ENCODE results near the gene CBLB. TPM values are rescaled to one million over a fixed set of nuclear protein-coding genes. Genes with fewer than 3 reads are reported as not detected.
A peak's percentile ranks its signal among the peaks of the same experiment; 100 is the strongest.
"Not testable (repeated sequence)": the region's sequence is repeated elsewhere in the genome, so short reads cannot be mapped to it uniquely, and the experiment has no call there.

The CBLB gene
- total and polyA plus RNA-seq, 4 experiments from 2014 or later = 17.0 to 106 (median 66.6) TPM

GRCh38 chr3:105816833-105817232 lies 52.0 kb downstream of the CBLB start:
- Mint-ChIP-seq H3K27ac (peak overlapping the region in 1 of 7 donors; percentile 33), H3K4me1 (peaks cover 37 to 65% (median 47%) of the 10 kb centered on the region in 4 donors), H3K27me3 (no peaks in the 10 kb centered on the region), H3K4me3 (no peak overlapping the region), H3K36me3 (peaks cover 40 to 46% of the 10 kb centered on the region in 2 donors), H3K9me3 (peaks cover 0 to 5% (median 1%) of the 10 kb centered on the region in 8 donors)
- no peak for DNase-seq
- H3K4me1 ChIP-seq (ENCODE audit: insufficient read depth, low read length) = no peaks in the 10 kb centered on the region
- CTCF ChIA-PET (ENCODE audit: partially characterized antibody) = no interaction called here
- H3K27ac ChIP-seq (ENCODE audit: low read depth, low read length) = no peak overlapping the region
- H3K9me3 ChIP-seq (ENCODE audit: control insufficient read depth in 1 of 2, low read length in 2 of 2) = no peaks in the 10 kb centered on the region
- POLR2A ChIA-PET (ENCODE audit: partially characterized antibody) = interaction anchor here (1.0 to 1.4 kb wide), 2 partner anchors 9 kb away, joined by 3 read pairs; no protein-coding TSS in a partner anchor
- no peaks in the 10 kb centered on the region for H3K27me3 ChIP-seq (ENCODE audit: insufficient read depth, low read length)
- intact Hi-C loops (cut with micrococcal nuclease) = no loop called here
- H3K36me3 ChIP-seq (ENCODE audit: insufficient read depth, low read length) = no peaks in the 10 kb centered on the region
- no peak overlapping the region for H3K4me3 ChIP-seq (ENCODE audit: low read length in 2 of 2)

GRCh38 chr3:105815331-105815730 lies 53.5 kb downstream of the CBLB start:
- H3K4me1 ChIP-seq (ENCODE audit: insufficient read depth, low read length) = peaks cover 10% of the 10 kb centered on the region
- CTCF ChIA-PET (ENCODE audit: partially characterized antibody); H3K27ac ChIP-seq (ENCODE audit: low read depth, low read length); H3K9me3 ChIP-seq (ENCODE audit: control insufficient read depth in 1 of 2, low read length in 2 of 2); DNase-seq; H3K27me3 Mint-ChIP-seq; H3K9me3 Mint-ChIP-seq; H3K27ac Mint-ChIP-seq; H3K27me3 ChIP-seq (ENCODE audit: insufficient read depth, low read length); POLR2A ChIA-PET (ENCODE audit: partially characterized antibody); intact Hi-C loops (cut with micrococcal nuclease); H3K36me3 ChIP-seq (ENCODE audit: insufficient read depth, low read length); H3K4me3 ChIP-seq (ENCODE audit: low read length in 2 of 2): not testable (repeated sequence)
- Mint-ChIP-seq H3K4me1 (peaks cover 32 to 64% (median 47%) of the 10 kb centered on the region in 4 donors), H3K36me3 (peaks cover 35 to 38% of the 10 kb centered on the region in 2 donors), H3K4me3 (peak overlapping the region in 1 of 8 donors; percentile 27)

DNA sequence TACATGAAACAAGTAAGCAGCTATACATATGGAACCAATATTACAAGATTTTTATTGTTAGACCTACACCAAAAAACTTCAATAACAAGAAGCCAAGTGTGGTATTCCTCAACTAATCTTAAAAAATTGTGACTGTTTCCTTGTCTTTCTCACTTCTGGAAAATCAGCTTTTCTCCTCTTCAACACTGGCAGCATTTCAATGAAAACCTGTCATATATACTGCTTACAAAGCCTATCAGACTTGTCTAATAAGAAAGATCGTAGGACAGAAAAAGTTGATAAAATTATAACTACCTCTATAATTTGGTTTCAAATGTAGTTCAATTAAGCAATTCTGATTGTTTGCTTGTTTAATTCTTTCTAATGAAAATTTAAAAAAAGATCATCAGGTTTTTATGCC lies 55.1 kb downstream of the CBLB start:
- Histone ChIP-seq H3K36me3 (ENCODE audit: insufficient read depth, low read length) (no peaks in the 10 kb centered on the region), H3K9me3 (ENCODE audit: control insufficient read depth in 1 of 2, low read length in 2 of 2) (no peaks in the 10 kb centered on the region), H3K27ac (ENCODE audit: low read depth, low read length) (no peak overlapping the region), H3K4me1 (ENCODE audit: insufficient read depth, low read length) (peaks cover 23% of the 10 kb centered on the region), H3K27me3 (ENCODE audit: insufficient read depth, low read length) (no peaks in the 10 kb centered on the region), H3K4me3 (ENCODE audit: low read length in 2 of 2) (no peak overlapping the region)
- ChIA-PET POLR2A (ENCODE audit: partially characterized antibody) (no interaction called here), CTCF (ENCODE audit: partially characterized antibody) (interaction anchor here (1.8 kb wide), 1 partner anchor 9 kb away, joined by 4 read pairs; no protein-coding TSS in a partner anchor)
- Mint-ChIP-seq H3K36me3 (peaks cover 31 to 33% of the 10 kb centered on the region in 2 donors), H3K27me3 (no peaks in the 10 kb centered on the region), H3K4me1 (peaks cover 42 to 65% (median 56%) of the 10 kb centered on the region in 4 donors), H3K9me3 (peaks cover 0 to 5% (median 1%) of the 10 kb centered on the region in 8 donors), H3K4me3 (peak overlapping the region in 1 of 8 donors; percentile 2), H3K27ac (no peak overlapping the region)
- no peak for DNase-seq
- intact Hi-C loops (cut with micrococcal nuclease) = no loop called here

- peaks cover 32% of the 10 kb centered on the region for H3K4me1 ChIP-seq (ENCODE audit: insufficient read depth, low read length)
- no peak overlapping the region for H3K4me3 ChIP-seq (ENCODE audit: low read length in 2 of 2)
- H3K27me3 Mint-ChIP-seq = no peaks in the 10 kb centered on the region
- peak overlapping the region in 3 of 7 donors; percentile 25 to 57 (median 33) for H3K27ac Mint-ChIP-seq
- H3K4me1 Mint-ChIP-seq = peaks cover 43 to 69% (median 57%) of the 10 kb centered on the region in 4 donors
- peak overlapping the region in 3 of 8 donors; percentile 2 to 7 (median 4) for H3K4me3 Mint-ChIP-seq
- H3K9me3 Mint-ChIP-seq = peaks cover 0 to 5% (median 1%) of the 10 kb centered on the region in 8 donors
- no peak for DNase-seq
- H3K9me3 ChIP-seq (ENCODE audit: control insufficient read depth in 1 of 2, low read length in 2 of 2) = no peaks in the 10 kb centered on the region
- no peaks in the 10 kb centered on the region for H3K36me3 ChIP-seq (ENCODE audit: insufficient read depth, low read length)
- ChIA-PET CTCF (ENCODE audit: partially characterized antibody) (interaction anchor here (1.6 kb wide), 1 partner anchor 11 kb away, joined by 3 read pairs; no protein-coding TSS in a partner anchor), POLR2A (ENCODE audit: partially characterized antibody) (no interaction called here)
- H3K27ac ChIP-seq (ENCODE audit: low read depth, low read length) = no peak overlapping the region
- H3K27me3 ChIP-seq (ENCODE audit: insufficient read depth, low read length) = no peaks in the 10 kb centered on the region
- intact Hi-C loops (cut with micrococcal nuclease) = no loop called here
- peaks cover 29 to 30% of the 10 kb centered on the region in 2 donors for H3K36me3 Mint-ChIP-seq
Observed at GRCh38 chr3:105812194-105812586, 56.6 kb downstream of the CBLB start.

DNA sequence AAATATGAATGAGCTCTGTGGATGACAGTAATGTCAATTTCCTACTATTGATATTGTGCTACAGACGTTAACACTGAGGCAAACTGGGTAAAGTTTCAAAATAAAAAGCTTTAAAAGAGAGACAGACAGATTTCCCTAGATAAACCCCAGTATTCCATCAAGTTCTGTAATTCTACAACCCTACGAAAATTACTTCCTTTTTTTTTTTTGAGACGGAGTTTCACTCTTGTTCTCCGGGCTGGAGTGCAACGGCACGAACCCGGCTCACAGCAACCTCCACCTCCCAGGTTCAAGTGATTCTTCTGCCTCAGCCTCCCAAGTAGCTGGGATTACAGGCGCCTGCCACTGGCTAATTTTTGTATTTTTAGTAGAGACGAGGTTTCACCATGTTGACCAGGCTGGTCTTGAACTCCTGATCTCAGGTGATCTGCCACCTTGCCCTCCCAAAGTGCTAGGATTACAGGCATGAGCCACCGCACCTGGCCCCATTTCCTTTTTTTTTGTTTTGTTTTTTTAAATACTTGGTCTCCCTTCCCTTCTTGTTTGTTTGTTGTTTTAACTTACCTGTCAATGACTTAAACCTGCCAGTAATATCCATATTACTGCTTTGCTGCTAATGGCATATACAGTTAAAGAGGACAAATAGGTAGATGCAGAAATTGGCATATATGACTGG lies 57.2 kb downstream of the CBLB start:
- peak overlapping the region in 5 of 7 donors; percentile 2 to 81 (median 53) for H3K27ac Mint-ChIP-seq
- DNase-seq = no peak
- no peaks in the 10 kb centered on the region for H3K27me3 Mint-ChIP-seq
- intact Hi-C loops (cut with micrococcal nuclease) = no loop called here
- H3K27ac ChIP-seq (ENCODE audit: low read depth, low read length) = no peak overlapping the region
- peak overlapping the region in 1 of 8 donors; percentile 12 for H3K4me3 Mint-ChIP-seq
- H3K4me1 Mint-ChIP-seq = peaks cover 41 to 69% (median 55%) of the 10 kb centered on the region in 4 donors
- ChIA-PET CTCF (ENCODE audit: partially characterized antibody) (interaction anchor here (1.6 kb wide), 1 partner anchor 10 kb away, joined by 3 read pairs; no protein-coding TSS in a partner anchor), POLR2A (ENCODE audit: partially characterized antibody) (interaction anchor here (0.6 to 1.0 kb wide), 2 partner anchors 26 to 54 kb away, joined by 3 read pairs; no protein-coding TSS in a partner anchor)
- H3K27me3 ChIP-seq (ENCODE audit: insufficient read depth, low read length) = no peaks in the 10 kb centered on the region
- no peak overlapping the region for H3K4me3 ChIP-seq (ENCODE audit: low read length in 2 of 2)
- no peaks in the 10 kb centered on the region for H3K36me3 ChIP-seq (ENCODE audit: insufficient read depth, low read length)
- peaks cover 37% of the 10 kb centered on the region for H3K4me1 ChIP-seq (ENCODE audit: insufficient read depth, low read length)
- H3K9me3 ChIP-seq (ENCODE audit: control insufficient read depth in 1 of 2, low read length in 2 of 2) = no peaks in the 10 kb centered on the region
- peaks cover 24 to 25% of the 10 kb centered on the region in 2 donors for H3K36me3 Mint-ChIP-seq
- peaks cover 0 to 5% (median 1%) of the 10 kb centered on the region in 8 donors for H3K9me3 Mint-ChIP-seq

- Mint-ChIP-seq H3K4me1 (peaks cover 45 to 76% (median 54%) of the 10 kb centered on the region in 4 donors), H3K27ac (peak overlapping the region in 5 of 7 donors; percentile 4 to 79 (median 49)), H3K4me3 (peak overlapping the region in 3 of 8 donors; percentile 9 to 46 (median 30)), H3K9me3 (no peaks in the 10 kb centered on the region), H3K27me3 (no peaks in the 10 kb centered on the region), H3K36me3 (peaks cover 9 to 20% of the 10 kb centered on the region in 2 donors)
- H3K27ac ChIP-seq (ENCODE audit: low read depth, low read length) = no peak overlapping the region
- H3K4me1 ChIP-seq (ENCODE audit: insufficient read depth, low read length) = peaks cover 49% of the 10 kb centered on the region
- CTCF ChIA-PET (ENCODE audit: partially characterized antibody) = interaction anchor here (1.3 to 1.6 kb wide), 3 partner anchors 9 to 44 kb away, joined by 3 read pairs; no protein-coding TSS in a partner anchor
- no peaks in the 10 kb centered on the region for H3K36me3 ChIP-seq (ENCODE audit: insufficient read depth, low read length)
- no peak for DNase-seq
- intact Hi-C loops (cut with micrococcal nuclease) = loop anchor here (5.0 kb wide), 1 partner anchor 37 kb away; no protein-coding TSS in a partner anchor
- H3K9me3 ChIP-seq (ENCODE audit: control insufficient read depth in 1 of 2, low read length in 2 of 2) = no peaks in the 10 kb centered on the region
- POLR2A ChIA-PET (ENCODE audit: partially characterized antibody) = interaction anchor here (0.9 to 1.5 kb wide), 3 partner anchors 11 to 59 kb away, joined by 3 to 4 read pairs (median 3); partner anchors contain the start of gene CBLB
- no peaks in the 10 kb centered on the region for H3K27me3 ChIP-seq (ENCODE audit: insufficient read depth, low read length)
- H3K4me3 ChIP-seq (ENCODE audit: low read length in 2 of 2) = no peak overlapping the region
Observed at GRCh38 chr3:105809208-105809888, 59.5 kb downstream of the CBLB start.
